ENCODE measurements around the gene RMND5B. TPM values are rescaled to one million over a fixed set of nuclear protein-coding genes. Genes with fewer than 3 reads are reported as not detected.
"Not testable (repeated sequence)": the region's sequence is repeated elsewhere in the genome, so short reads cannot be mapped to it uniquely, and the experiment has no call there.

Gene RMND5B
- polyA plus RNA-seq, 1 experiment = 39.6 TPM

GRCh38 chr5:178086266-178086665 is 44.5 kb upstream of the RMND5B start:
- CTCF ChIA-PET = no interaction called here
- TF ChIP-seq CTCF (IDR thresholded peaks at IDR 0.05; ENCODE audit: insufficient read depth, low read depth, low read length) = no peak
- POLR2A ChIA-PET = no interaction called here
- Histone ChIP-seq H3K27me3 (ENCODE audit: control insufficient read depth, insufficient read depth, low read length) (peaks cover 6% of the 10 kb centered on the region), H3K4me3 (ENCODE audit: low read depth, low read length) (no peak overlapping the region), H3K36me3 (ENCODE audit: control insufficient read depth, insufficient read depth, low read length) (no peaks in the 10 kb centered on the region)
- DNase-seq (ENCODE audit: low read depth) = no peak

GRCh38 chr5:178087199-178087598 is 43.6 kb upstream of the RMND5B start:
- H3K4me3 ChIP-seq (ENCODE audit: low read depth, low read length); DNase-seq (ENCODE audit: low read depth); POLR2A ChIA-PET; H3K27me3 ChIP-seq (ENCODE audit: control insufficient read depth, insufficient read depth, low read length); H3K36me3 ChIP-seq (ENCODE audit: control insufficient read depth, insufficient read depth, low read length): not testable (repeated sequence)
- CTCF ChIA-PET = interaction anchor here (0.7 kb wide), 2 partner anchors 9 to 37 kb away, joined by 3 to 4 read pairs; no protein-coding TSS in a partner anchor

GRCh38 chr5:178090856-178091255 is 40.0 kb upstream of the RMND5B start:
- no peaks in the 10 kb centered on the region for H3K36me3 ChIP-seq (ENCODE audit: control insufficient read depth, insufficient read depth, low read length)
- CTCF ChIA-PET = interaction anchor here (4.3 kb wide), 1 partner anchor 15 kb away, joined by 20 read pairs; no protein-coding TSS in a partner anchor
- TF ChIP-seq CTCF (IDR thresholded peaks at IDR 0.05; ENCODE audit: insufficient read depth, low read depth, low read length) = no peak
- H3K4me3 ChIP-seq (ENCODE audit: low read depth, low read length) = no peak overlapping the region
- H3K27me3 ChIP-seq (ENCODE audit: control insufficient read depth, insufficient read depth, low read length) = no peaks in the 10 kb centered on the region
- POLR2A ChIA-PET = no interaction called here
- DNase-seq (ENCODE audit: low read depth) = no peak

- CTCF ChIA-PET = no interaction called here
- no peaks in the 10 kb centered on the region for H3K36me3 ChIP-seq (ENCODE audit: control insufficient read depth, insufficient read depth, low read length)
- DNase-seq (ENCODE audit: low read depth) = no peak
- TF ChIP-seq CTCF (IDR thresholded peaks at IDR 0.05; ENCODE audit: insufficient read depth, low read depth, low read length) = no peak
- POLR2A ChIA-PET = no interaction called here
- no peaks in the 10 kb centered on the region for H3K27me3 ChIP-seq (ENCODE audit: control insufficient read depth, insufficient read depth, low read length)
- H3K4me3 ChIP-seq (ENCODE audit: low read depth, low read length) = no peak overlapping the region
These were observed 37.7 kb upstream of the RMND5B start for GRCh38 chr5:178093134-178093533.

- Histone ChIP-seq H3K4me3 (ENCODE audit: low read depth, low read length) (no peak overlapping the region), H3K36me3 (ENCODE audit: control insufficient read depth, insufficient read depth, low read length) (no peaks in the 10 kb centered on the region), H3K27me3 (ENCODE audit: control insufficient read depth, insufficient read depth, low read length) (no peaks in the 10 kb centered on the region)
- ChIA-PET CTCF (interaction anchor here (0.5 kb wide), 1 partner anchor 11 kb away, joined by 3 read pairs; no protein-coding TSS in a partner anchor), POLR2A (no interaction called here)
- no peak for TF ChIP-seq CTCF (IDR thresholded peaks at IDR 0.05; ENCODE audit: insufficient read depth, low read depth, low read length)
- no peak for DNase-seq (ENCODE audit: low read depth)
These were observed 36.5 kb upstream of the RMND5B start for GRCh38 chr5:178094345-178094744.

- DNase-seq (ENCODE audit: low read depth) = no peak
- H3K27me3 ChIP-seq (ENCODE audit: control insufficient read depth, insufficient read depth, low read length) = no peaks in the 10 kb centered on the region
- ChIA-PET POLR2A (no interaction called here), CTCF (no interaction called here)
- H3K36me3 ChIP-seq (ENCODE audit: control insufficient read depth, insufficient read depth, low read length) = no peaks in the 10 kb centered on the region
- H3K4me3 ChIP-seq (ENCODE audit: low read depth, low read length) = no peak overlapping the region
- no peak for TF ChIP-seq CTCF (IDR thresholded peaks at IDR 0.05; ENCODE audit: insufficient read depth, low read depth, low read length)
These were observed 32.1 kb upstream of the RMND5B start for GRCh38 chr5:178098685-178099084.

Data from BJ (cell line).